Right hindlimb (tissue), 1 donor: Measurements from ENCODE around the gene POLR2J3.
"Not testable (repeated sequence)": the region's sequence is repeated elsewhere in the genome, so short reads cannot be mapped to it uniquely, and the experiment has no call there.

ENCODE experiments used
- DNase-seq: peaks from one replicate; pipeline ENCODE4 v3.0.0-alpha.2; 2018

Gene POLR2J3

GRCh38 chr7:102572261-102573239 is at the start of gene POLR2J3:
TSS of gene POLR2J3 (minus strand) at chr7:102572583. CDS start at chr7:102572521, 62 bp downstream.
- DNase-seq: peak; percentile 100

- DNase-seq: not testable (repeated sequence)
These were observed 45.7 kb upstream of the POLR2J3 start for GRCh38 chr7:102618122-102618521.

- peak; percentile 70 for DNase-seq
These were observed 44.2 kb upstream of the POLR2J3 start, which contains the start of gene RASA4 for GRCh38 chr7:102616507-102617125. TSS of gene RASA4 (minus strand) at chr7:102616756. CDS start at chr7:102616689, 67 bp downstream.

- not testable (repeated sequence) for DNase-seq
These were observed 43.5 kb upstream of the POLR2J3 start for GRCh38 chr7:102615930-102616329.

GRCh38 chr7:102614873-102615272 is 42.5 kb upstream of the POLR2J3 start:
- not testable (repeated sequence) for DNase-seq

- DNase-seq: not testable (repeated sequence)
These were observed 41.9 kb upstream of the POLR2J3 start for GRCh38 chr7:102614346-102614697.

- not testable (repeated sequence) for DNase-seq
These were observed 41.4 kb upstream of the POLR2J3 start for GRCh38 chr7:102613575-102614345.

- peak; percentile 63 for DNase-seq
These were observed 39.4 kb upstream of the POLR2J3 start for GRCh38 chr7:102611675-102612325.

- DNase-seq: not testable (repeated sequence)
These were observed 38.8 kb upstream of the POLR2J3 start for GRCh38 chr7:102611013-102611674.

- DNase-seq: not testable (repeated sequence)
These were observed 38.1 kb upstream of the POLR2J3 start for GRCh38 chr7:102610441-102610840.

GRCh38 chr7:102609734-102610133 is 37.4 kb upstream of the POLR2J3 start:
- DNase-seq: not testable (repeated sequence)

GRCh38 chr7:102606848-102607247 is 34.5 kb upstream of the POLR2J3 start:
- not testable (repeated sequence) for DNase-seq

- DNase-seq: not testable (repeated sequence)
These were observed 32.2 kb upstream of the POLR2J3 start for GRCh38 chr7:102604431-102605145.

- DNase-seq: not testable (repeated sequence)
These were observed 29.9 kb upstream of the POLR2J3 start for GRCh38 chr7:102602317-102602716.

- not testable (repeated sequence) for DNase-seq
These were observed 27.3 kb upstream of the POLR2J3 start for GRCh38 chr7:102599699-102600098.

GRCh38 chr7:102596036-102596435 is 23.7 kb upstream of the POLR2J3 start:
- not testable (repeated sequence) for DNase-seq

- not testable (repeated sequence) for DNase-seq
These were observed 21.4 kb upstream of the POLR2J3 start for GRCh38 chr7:102593637-102594334.

GRCh38 chr7:102592477-102593019 is 20.2 kb upstream of the POLR2J3 start:
- DNase-seq: not testable (repeated sequence)

GRCh38 chr7:102589857-102590256 is 17.5 kb upstream of the POLR2J3 start:
- DNase-seq: not testable (repeated sequence)

GRCh38 chr7:102583495-102583894 is 11.1 kb upstream of the POLR2J3 start:
- not testable (repeated sequence) for DNase-seq
